HG03025 (cell line): ENCODE measurements around the gene COTL1.

Experiments
- ATAC-seq: cut with Tn5 transposase; IDR thresholded peaks from one replicate; pipeline ENCODE4 v1.9.1; 2021; ENCODE audit warnings: mild to moderate bottlenecking, moderate library complexity; ENCODE audit not compliant: unreplicated experiment, low FRiP score

The COTL1 gene

DNA sequence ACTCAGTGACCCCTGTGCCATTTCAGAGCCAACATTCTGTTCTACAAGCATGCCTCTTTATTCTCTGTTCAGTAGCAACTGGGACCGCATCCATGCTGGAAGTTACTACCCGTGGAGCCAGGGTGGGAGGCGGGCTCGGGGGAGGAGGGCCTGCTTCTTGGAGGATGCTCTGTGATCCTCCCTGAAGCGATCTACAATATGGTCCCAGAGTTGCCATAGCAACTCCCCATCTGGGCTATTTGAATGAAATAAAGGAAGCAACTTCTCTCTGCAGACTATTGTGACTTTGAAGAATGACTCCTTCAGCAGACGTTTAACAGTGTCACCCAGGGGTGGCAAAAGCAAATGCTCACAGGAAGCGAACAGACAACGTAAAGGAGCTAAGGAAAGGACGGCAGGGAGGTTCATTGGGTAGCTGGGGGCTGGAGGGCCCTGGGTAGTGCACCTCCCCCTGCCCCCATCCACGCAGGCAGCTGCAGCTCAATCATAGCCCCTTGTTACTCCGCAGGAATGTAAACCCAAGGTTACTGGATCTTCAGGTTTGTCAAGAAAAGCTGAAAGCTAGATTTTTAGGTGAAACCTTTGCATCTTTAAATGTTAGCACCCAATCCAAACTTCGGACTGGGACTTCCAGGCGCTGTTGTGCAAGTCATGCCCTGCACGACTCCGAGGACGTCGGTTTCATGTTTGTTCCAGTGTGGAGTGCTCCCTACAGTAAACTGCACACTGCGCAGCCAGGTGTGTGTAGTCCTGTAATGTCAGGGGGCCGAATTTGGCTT lies 62.3 kb downstream of the COTL1 start:
- ATAC-seq = no peak

DNA sequence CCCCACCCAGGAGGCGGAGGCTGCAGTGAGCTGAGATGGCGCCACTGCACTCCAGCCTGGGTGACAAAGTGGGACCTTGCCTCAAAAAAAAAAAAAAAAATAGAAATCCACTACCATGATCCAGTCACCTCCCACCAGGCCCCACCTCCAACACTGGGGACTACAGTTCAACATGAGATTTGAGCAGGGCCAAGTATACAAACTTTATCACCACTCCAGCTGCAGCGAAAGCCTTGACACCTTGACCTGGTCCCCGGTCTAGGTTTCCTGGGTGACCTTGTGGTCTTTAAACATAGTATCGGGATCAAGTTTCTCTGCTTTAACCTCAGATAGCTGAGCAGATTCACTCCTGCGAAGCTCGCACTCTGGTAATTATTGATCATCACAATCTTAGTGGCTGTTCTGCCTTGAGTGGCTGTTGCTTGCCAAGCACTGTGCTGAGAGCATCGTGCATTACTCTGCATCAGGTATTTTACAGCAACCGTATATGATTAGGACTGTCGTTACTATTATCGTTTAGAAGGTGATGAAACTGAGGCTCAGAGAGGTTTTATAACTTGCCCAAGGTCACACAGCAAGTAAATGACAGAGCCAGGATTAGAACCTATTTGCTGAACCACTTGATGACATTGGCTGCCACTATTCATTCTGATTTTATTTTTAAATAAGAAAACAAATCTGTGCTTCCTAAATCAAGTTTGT lies 63.1 kb downstream of the COTL1 start:
- no peak for ATAC-seq

DNA sequence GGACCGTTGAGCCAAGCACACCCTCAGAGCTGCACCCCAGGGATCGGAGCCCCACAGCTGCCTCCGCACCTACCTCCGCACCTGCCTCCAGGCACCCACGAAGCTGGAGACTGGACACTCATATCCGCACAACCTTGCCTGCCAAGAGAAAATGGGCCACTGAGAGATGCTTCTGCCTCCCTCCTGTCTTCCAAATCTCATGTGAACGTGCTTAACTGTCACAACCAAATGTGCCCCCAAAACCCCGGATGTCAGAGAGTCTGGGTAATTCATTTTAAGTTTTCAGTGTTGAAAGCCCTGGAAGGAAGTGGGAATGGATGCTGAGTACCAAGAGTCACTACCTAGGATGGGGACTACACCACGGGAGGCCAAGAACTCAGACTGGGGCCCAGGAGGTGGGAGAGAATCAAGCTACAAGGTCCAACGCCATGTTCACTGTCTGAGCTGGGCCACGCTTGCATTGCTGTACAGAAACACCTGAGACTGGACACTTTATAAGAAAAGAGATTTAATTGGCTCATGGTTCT lies 63.9 kb downstream of the COTL1 start:
- no peak for ATAC-seq

DNA sequence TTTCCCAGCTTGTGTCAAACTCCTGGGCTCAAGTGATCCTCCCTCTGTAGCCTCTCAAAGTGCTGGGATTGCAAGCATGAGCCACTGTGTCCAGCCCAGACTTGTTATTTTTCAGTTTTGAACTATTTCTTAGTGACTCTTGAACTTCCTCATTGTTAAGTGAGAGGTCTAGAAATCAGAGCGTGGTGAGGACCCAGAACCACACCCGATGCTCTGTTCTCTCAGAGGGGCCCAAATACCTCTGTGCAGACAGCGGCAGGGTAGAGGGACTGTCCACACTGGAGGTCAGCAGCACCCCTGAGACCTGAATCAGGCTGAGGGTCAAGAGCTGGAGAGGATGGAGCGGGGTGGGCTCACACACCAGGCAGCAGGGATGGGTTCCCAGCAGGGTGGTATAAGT lies 65.7 kb downstream of the COTL1 start:
- no peak for ATAC-seq

DNA sequence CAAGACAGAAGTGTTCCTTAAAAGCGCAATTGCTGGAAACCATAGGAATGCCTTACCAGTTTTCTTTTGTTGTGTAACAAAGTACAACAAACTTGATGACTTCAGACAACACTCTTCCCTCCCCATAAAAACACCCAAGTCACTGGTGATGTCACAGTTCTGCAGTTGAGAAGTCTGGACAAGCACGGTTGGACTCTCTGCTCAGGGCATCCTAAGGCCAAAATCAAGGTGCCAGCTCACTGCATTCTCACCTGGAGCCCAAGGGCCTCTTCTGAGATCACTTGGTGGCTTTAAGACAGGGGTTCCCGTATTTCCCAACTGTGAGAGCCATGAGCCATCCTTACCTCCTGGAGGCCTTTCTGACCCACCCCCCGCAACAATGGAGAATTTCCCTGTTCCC lies 67.8 kb downstream of the COTL1 start:
- no peak for ATAC-seq

DNA sequence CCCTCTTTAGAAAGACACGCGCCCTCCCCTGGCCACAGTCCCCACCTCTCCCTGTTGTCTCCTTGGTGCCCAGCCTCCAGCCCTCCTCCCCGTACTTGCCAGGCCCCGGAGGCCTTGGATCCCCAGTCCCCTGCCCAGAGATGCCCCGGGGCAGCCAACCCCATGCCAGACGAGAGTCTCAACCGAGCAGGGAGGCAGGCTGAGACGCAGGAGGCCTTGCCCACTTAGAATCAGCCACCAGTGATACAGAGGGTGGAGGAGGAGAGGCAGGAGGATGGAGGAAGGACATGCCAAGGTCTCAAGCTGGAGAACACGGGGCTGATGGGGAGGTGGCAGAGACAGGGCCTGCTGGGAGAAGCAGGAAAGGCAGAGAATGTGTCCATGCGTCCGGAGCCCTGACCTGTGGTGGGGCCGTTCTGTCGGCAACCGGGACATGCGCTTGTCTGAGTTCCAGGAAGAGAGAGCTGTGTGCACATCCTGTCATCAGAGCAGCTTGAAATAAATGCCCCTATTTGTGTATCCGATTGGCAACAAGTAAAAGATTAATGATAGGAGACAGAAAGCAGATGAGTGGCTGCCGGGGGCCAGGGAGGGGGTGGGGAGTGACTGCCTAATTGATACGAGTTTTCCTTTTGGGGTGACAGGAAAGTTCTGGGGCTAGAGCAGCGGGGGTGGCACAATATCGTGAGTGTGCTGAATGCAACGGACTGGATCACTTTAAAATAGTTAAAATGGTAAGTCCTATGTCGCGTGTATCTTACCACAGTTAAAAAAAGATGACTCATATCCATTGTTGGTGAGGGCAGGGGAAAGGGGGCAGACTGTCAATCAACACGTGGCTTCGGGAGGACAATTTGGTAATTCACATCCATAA lies 68.7 kb downstream of the COTL1 start:
- no peak for ATAC-seq

DNA sequence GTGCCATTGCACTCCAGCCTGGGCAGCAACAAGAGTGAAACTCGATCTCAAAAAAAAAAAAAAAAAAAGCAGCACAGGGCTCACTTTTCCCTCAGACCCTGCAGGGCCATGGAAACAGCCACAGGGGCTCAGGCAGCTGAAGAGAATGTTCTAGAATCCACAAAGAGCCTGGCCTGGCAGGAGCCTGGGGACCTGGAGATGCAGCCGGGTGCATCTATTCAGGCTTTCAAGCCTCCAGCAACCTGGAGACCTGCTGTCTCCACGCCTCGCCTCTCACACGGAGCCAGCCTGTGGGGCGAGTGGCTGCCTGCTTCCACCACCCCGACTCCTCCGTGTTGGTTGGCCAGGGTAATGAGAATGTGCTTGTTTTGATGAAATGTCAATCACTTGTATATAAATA lies 69.4 kb downstream of the COTL1 start:
- ATAC-seq = no peak

DNA sequence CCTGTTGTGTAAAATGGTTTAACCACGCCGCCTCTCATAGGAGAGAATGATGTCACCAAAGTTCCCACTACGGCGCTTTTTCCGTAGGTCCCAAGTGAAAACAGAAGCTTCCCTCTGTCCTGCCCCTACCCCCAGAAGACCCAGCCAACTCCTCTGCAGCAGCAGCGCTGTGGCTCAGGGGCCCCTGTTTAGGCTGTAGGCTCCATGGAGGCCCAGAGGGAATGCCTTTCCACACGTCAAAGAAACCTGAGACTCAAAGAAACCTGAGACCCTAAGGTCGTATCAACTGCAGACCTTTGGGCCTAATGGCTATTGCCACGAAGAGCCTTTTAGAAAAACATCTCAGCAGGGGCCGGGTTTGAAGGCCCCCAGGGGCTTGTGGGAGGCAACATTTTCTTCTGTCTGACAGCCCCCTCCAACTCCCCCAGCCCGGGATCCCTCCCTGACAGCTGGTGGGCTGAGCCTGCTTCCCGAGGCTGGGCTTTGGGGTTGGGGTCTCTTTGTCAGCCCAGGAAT lies 70.3 kb downstream of the COTL1 start:
- ATAC-seq = no peak

DNA sequence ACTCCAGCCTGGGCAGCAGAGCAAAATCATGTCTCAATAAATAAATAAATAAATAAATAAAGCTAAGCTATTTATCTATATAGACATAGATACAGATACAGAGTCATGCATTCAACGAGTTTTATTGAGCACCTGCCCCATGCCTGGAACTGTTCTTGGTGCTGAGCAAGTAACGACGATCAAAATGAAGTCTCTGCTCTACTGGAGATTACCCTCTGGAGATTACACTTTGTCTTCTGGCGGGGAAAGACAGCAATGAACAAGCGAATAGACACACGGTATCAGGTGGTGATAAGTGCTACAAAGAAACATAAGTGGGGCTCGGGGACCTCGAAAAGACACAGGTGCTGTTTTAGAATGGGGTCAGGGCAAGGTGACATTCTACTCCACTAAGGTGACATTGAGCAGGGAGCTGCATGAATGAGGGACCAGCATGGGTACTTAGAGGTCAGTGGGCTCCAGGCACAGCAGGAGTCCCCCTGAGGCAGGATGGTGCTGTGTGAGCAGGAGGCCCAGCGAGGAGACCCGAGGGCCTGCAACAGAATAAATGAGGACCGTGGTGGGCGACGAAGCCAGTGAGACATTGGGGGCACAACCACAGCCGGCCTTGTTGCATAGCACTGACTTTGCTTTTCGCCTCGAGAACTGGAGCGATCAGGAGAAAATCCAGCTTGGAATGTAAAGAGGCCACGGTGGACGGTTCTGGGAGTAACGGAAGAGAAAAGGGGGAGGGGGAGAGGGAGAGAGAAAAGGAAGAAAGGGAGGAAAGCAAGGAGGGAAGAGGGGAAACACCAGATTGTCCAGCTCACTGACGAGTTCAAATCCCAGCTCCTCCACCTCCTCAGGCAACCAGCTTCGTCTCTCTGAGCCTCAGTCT lies 71.0 kb downstream of the COTL1 start:
- ATAC-seq = no peak

DNA sequence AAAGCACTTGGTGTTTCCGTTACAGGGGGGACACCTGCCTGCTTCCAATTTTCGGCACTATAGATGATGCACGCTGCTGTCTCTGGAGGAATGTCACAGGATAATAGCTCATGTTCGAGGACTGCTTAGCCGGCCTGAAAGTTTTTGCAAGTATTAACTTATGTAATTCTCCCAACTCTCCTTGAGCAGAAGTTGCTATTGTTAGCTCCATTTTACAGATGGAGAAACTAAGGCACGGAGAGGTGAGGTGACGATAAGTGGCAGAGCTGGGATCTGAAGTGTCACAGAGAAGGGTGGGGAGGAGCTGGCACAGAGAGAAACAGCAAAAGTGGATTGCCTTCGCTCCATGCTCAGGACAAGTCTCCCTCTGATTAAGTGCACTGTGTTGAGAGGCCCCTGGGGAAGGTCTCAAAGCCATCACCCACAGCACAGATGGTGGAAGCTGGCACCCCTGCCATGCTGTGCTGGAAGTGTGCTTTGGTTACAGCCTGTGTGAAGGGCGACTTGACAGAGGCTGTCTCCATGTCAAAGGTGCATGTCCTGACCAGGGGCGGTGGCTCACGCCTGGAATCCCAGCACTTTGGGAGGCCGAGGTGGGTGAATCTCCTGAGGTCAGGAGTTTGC lies 72.7 kb downstream of the COTL1 start:
- ATAC-seq = no peak

DNA sequence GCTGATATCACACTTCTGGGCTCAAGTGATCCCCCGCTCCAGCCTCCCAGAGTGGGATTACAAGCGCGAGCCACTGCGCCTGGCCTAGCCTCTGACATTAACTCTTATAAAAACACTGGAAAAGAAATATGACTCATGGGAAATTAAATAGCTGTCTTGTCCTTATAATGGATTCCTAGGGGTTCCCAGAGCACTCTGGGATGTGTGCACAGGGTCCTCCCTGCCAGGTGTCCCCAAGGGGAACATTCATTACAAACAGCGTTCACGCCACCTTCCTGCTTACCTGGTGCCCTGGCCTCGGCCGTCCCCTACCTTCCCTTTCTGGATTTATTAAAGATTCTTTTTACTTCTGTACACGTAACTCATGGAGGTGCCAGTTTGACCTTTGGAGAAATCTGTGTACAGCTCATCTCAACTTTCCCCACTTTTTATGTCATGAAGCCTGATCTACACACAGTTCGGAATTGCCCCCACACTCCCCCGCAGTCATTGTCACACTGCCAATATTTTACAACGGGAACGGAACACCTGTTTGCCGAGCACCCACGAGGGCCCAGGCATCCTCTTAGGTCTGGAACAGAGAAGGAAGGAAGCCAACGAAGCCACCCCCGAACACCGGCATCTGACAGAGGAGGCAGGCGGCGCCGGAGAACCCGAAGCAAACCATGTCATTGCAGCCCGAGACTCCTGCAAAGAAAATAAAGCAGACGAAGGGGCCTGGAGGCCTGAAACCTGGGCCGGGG lies 73.7 kb downstream of the COTL1 start:
- no peak for ATAC-seq

DNA sequence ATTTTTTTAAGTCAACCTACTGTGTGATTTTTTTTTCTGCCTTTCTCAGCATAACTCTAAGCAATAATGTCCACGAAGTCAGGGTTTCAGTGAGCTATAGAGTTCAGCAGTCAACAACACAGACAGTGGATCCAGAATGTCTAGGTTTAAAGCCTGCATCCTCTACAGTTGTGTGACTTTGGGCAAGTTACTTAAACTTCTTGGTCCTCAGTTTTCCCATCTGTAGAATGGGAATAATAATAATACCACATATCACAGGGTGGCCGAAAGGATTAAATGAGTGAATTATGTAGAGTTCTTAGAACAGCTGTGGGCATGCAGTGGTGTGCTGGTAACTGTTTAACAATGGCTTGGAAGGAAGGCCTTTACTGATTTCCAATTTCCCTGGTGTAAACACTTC lies 74.6 kb downstream of the COTL1 start:
- ATAC-seq = no peak

DNA sequence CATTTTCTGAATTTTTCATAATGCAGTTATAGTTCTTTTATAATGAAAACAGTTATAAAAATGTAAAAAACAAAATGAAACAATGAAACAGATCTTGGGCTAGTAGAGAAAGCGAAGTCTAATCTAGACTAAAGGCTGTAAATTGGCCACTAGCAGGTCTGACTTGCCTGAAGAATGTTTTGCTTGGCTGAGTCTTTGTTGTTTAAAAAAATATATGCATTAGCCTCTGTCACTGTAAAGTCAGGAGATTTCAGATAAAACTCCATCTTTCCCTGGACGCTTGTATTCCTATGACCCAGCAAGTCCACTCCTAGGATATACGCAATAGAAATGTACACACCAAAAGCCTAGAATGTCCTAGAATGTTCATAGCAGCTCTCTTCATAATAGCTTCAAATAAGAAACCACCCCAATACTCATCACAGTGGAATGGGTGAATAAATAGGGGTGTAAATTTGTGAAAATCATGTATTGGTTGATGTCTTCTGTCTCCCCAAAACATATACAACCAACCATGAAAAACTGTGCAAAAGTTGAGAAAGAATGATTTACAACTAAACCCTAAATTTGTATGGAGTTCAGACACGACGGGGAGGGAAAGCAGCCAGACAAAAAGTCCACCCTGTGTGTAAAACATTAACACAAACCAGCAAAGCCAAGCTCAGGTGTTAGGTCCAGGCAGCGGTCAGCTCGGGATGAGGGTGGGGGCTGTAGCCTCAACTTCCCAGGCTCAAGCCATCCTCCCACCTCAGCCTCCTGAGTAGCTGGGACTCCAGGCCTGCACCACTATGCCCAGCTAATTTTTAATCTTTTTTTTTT lies 75.7 kb downstream of the COTL1 start:
- ATAC-seq = no peak

DNA sequence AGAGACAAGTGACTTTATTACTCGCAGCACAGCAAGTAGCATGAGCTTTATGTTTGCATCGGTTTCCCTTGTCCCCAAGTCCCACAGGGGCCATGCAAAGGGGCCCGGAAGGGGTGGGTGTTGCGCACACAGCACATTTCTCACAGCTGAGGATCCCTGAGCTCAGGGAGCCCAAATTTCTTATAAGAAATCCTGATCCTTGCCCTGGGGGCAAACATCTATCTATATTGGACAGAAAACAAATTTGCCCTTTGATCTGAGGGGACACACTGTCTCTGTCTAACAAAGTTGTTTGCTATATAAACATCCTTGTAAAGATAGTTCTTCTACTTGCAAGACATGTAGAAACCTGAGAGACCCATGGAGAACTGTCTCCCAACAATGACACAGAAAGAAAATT lies 77.7 kb downstream of the COTL1 start:
- no peak for ATAC-seq

DNA sequence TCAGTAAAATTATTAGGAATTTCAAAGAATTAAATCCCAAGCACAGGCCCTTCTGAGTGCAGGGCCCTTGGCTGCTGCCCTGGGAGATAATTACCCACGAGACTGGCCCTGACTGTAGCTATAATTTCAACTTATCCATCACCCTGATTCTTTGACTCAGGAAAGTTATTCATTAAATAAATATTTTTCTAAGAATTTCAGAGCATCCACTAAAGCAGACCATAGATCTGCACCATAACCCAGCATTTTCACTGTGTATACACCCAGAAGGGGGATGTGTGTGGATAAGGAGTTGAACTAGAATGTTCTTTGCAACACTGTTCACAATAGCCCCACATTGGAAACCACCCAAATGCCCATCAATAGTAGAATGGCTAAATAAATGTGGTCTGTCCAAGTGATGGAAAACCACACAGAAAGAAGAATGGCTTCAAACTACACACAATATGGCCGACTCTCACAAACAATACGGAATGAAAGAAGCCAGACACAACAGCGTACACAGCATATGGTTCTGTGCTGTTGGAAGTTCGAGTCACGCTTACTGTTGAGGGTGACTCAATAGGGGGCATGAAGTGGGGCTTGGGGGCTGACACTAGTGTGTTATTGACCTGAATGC lies 79.5 kb downstream of the COTL1 start:
- ATAC-seq = no peak

DNA sequence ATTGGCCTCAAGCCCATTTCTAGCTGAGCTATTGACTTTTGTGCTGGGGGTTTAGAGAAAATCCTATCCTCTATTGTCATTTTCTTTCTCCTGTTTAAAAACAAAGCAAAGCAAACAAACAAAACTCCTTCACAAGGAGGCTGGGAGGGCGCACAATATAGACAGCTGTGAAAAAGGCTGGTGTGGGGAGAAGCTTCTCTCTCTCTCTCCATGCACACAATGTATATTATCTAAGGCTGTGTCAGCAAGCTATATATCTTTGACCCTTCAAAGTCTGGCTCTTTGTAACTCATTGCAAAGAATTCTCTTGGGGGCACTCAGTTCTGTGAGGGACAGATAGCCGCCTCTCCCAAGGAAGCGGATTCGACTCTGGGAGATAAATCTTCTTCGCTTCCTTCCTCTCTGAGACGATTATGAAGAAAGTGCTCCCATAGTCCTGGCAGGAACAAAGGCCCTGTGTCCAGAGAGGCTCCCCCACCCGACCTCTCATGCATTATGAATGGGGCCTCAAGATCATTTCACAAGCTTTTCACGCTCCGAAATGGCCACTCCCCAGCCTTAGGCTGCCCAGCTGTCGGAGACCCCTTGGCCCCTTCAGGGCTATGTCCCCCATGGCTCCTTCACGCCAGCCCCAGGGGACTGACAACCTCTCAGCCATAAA lies 80.3 kb downstream of the COTL1 start:
- ATAC-seq = no peak

DNA sequence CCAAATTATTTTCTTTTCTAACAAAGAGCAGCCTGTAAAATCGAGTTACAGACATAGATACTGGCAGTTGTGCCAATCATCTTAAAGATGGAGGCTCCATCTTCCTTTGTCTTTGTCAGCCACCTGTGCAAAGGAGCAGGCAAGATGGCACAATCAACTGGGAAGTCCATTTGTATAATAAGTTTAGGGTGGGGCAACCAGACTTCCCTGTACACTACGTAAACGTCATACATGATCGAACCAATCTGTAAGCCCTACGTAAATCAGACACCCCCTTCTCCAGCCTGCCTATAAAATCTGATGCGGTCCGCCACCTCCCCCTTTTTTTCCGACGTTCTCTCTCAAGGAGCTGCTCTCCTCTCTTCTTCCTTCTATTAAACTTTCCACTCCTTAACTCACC lies 82.0 kb downstream of the COTL1 start:
- ATAC-seq = no peak
